Spleen (tissue), 11 donors: Measurements from ENCODE around the gene MSANTD2. TPM values are rescaled to one million over a fixed set of nuclear protein-coding genes. Genes with fewer than 3 reads are reported as not detected.

ENCODE experiments used
- DNase-seq: peaks from one replicate; pipeline ENCODE4 v3.0.0-alpha.2; 2020
- H3K27ac ChIP-seq, 8 donors: fragments of 200-600 bp; sonication (generic) in 7 of 8; 1 replicate in 4 of 8; 2 replicates in 4 of 8; pipeline versions ENCODE4 v1.5.0 to v1.8.0; 2016 to 2021; ENCODE audit warnings: inconsistent platforms in 4 of 8, mild to moderate bottlenecking in 4 of 8, moderate library complexity in 1 of 8
- H3K27me3 ChIP-seq, 7 donors: fragments of 200-600 bp; sonication (generic) in 6 of 7; replicated peaks in 1 of 7; 1 replicate in 4 of 7; 2 replicates in 3 of 7; pipeline versions ENCODE4 v1.5.0 to v1.8.0; 2016 to 2021; ENCODE audit warnings: inconsistent platforms in 3 of 7, mild to moderate bottlenecking in 1 of 7
- H3K36me3 ChIP-seq, 6 donors: fragments of 200-600 bp; sonication (generic) in 5 of 6; 1 replicate in 4 of 6; 2 replicates in 2 of 6; pipeline versions ENCODE4 v1.5.0 to v1.8.0; 2016 to 2021; ENCODE audit warnings: inconsistent platforms in 2 of 6
- H3K4me1 ChIP-seq, 6 donors: fragments of 200-600 bp; sonication (generic) in 5 of 6; 1 replicate in 3 of 6; 2 replicates in 3 of 6; pipeline versions ENCODE4 v1.5.0 to v1.8.0; 2016 to 2021; ENCODE audit warnings: inconsistent platforms in 3 of 6
- H3K4me3 ChIP-seq, 8 donors: fragments of 200-600 bp; sonication (generic) in 7 of 8; 1 replicate in 4 of 8; 2 replicates in 4 of 8; pipeline versions ENCODE4 v1.5.0 to v1.8.0; 2016 to 2021; ENCODE audit warnings: inconsistent platforms in 4 of 8, mild to moderate bottlenecking in 4 of 8, moderate library complexity in 2 of 8
- H3K9me3 ChIP-seq, 8 donors: fragments of 200-600 bp; sonication (generic) in 7 of 8; 1 replicate in 4 of 8; 2 replicates in 4 of 8; pipeline versions ENCODE4 v1.5.0 to v1.8.0; 2016 to 2021; ENCODE audit warnings: inconsistent platforms in 4 of 8
- CTCF ChIP-seq, 11 experiments: fragments of 200-600 bp in 7 of 11; fragments of 450-650 bp in 4 of 11; sonication (generic) in 4 of 11; IDR thresholded peaks in 8 of 11; conservative IDR thresholded peaks in 3 of 11; 1 replicate in 7 of 11; 2 replicates in 4 of 11; pipeline versions ENCODE4 v1.4.0 to v1.8.0; 2016 to 2021; ENCODE audit warnings: antibody characterized with exemption in 11 of 11, inconsistent platforms in 4 of 11, mild to moderate bottlenecking in 1 of 11
- POLR2A ChIP-seq, 3 donors: fragments of 450-650 bp; IDR thresholded peaks; one replicate each; pipeline ENCODE4 v1.5.1; 2017; ENCODE audit warnings: antibody characterized with exemption in 3 of 3, mild to moderate bottlenecking in 1 of 3
- POLR2AphosphoS5 ChIP-seq, 3 donors: sonication (generic); formaldehyde crosslinking; IDR thresholded peaks; one replicate each; pipeline ENCODE4 v1.5.1; 2017; ENCODE audit warnings: antibody characterized with exemption in 3 of 3
- WGBS, 5 donors: extraction: QIAGEN DNeasy Blood & Tissue Kit in 3 of 5; methylation state at CpG; one replicate each; pipeline versions ENCODE4 v1.1.5 to v1.1.7; 2013 to 2018; 5-methylcytosine and 5-hydroxymethylcytosine counted together
- intact Hi-C: fragments of 100-400 bp; cut with DNase I; formaldehyde crosslinking; loops from one replicate; pipeline ENCODE4 v1.15.0; 2023; ENCODE audit warnings: low total_unique reads
- polyA plus RNA-seq, 3 donors: library from polyadenylated mRNA; stranded (reverse); fragments of 200-250 nt; gene quantifications; one replicate each; pipeline ENCODE4 v1.2.1, GENCODE V29; 2013
- total RNA-seq, 7 donors: library from RNA; depleted of rRNA in 3 of 7; stranded (reverse); fragments of >200 nt in 3 of 7; fragmentation: NEBNext Ultra II Directional in 4 of 7; extraction: Animal tissue kit (Norgen Biotek cat#: 25700) in 4 of 7; gene quantifications; one replicate each; pipeline versions ENCODE4 v1.1.0 to v1.2.1, GENCODE V29; 2016 to 2021
- donor health status: healthy with polysubstance abuse.
- donor health status: DM: no; HTN: no; CAD: no; lungs with moderate emphysema.
- donor health status: DM: no; HTN: no; CAD: no.
- donor health status: Bipolar disorder and iron deficiency.
- donor health status: healthy.
- donor health status: DM: no; HTN: no; CAD: no.
- donor health status: DM: yes; HTN: yes; CAD: no.

The MSANTD2 gene
- total and polyA plus RNA-seq, 10 donors = 9.5 to 25.8 (median 18.8) TPM

GRCh38 chr11:124830749-124831148 lies 30.5 kb upstream of the MSANTD2 start:
- no peak for DNase-seq
- TF ChIP-seq POLR2A (IDR thresholded peaks at IDR 0.05) (no peak), POLR2AphosphoS5 (IDR thresholded peaks at IDR 0.05) (no peak), CTCF (IDR thresholded peaks at IDR 0.05 in 8 of 11, conservative IDR thresholded peaks at IDR 0.05 in 3 of 11) (no peak)
- no peaks in the 10 kb centered on the region for H3K9me3 ChIP-seq
- H3K27me3 ChIP-seq = peaks cover 0 to 30% (median 0%) of the 10 kb centered on the region in 7 donors
- no peaks in the 10 kb centered on the region for H3K4me1 ChIP-seq
- no peak overlapping the region for H3K27ac ChIP-seq
- intact Hi-C loops = no loop called here
- 74 to 92% (median 80%) methylated on average over 3 of the region's 3 CpGs for WGBS, 5 donors
- H3K36me3 ChIP-seq = no peaks in the 10 kb centered on the region
- H3K4me3 ChIP-seq = no peak overlapping the region

GRCh38 chr11:124829986-124830385 lies 29.8 kb upstream of the MSANTD2 start:
- DNase-seq = no peak
- Histone ChIP-seq H3K9me3 (no peaks in the 10 kb centered on the region), H3K27me3 (peaks cover 0 to 29% (median 0%) of the 10 kb centered on the region in 7 donors), H3K4me1 (no peaks in the 10 kb centered on the region), H3K27ac (no peak overlapping the region), H3K4me3 (no peak overlapping the region), H3K36me3 (no peaks in the 10 kb centered on the region)
- 81 to 94% (median 88%) methylated on average over 3 of the region's 3 CpGs for WGBS, 5 donors
- intact Hi-C loops = no loop called here
- TF ChIP-seq POLR2A (IDR thresholded peaks at IDR 0.05) = no peak
- no peak for TF ChIP-seq POLR2AphosphoS5 (IDR thresholded peaks at IDR 0.05)
- TF ChIP-seq CTCF (IDR thresholded peaks at IDR 0.05 in 8 of 11, conservative IDR thresholded peaks at IDR 0.05 in 3 of 11) = no peak

DNA sequence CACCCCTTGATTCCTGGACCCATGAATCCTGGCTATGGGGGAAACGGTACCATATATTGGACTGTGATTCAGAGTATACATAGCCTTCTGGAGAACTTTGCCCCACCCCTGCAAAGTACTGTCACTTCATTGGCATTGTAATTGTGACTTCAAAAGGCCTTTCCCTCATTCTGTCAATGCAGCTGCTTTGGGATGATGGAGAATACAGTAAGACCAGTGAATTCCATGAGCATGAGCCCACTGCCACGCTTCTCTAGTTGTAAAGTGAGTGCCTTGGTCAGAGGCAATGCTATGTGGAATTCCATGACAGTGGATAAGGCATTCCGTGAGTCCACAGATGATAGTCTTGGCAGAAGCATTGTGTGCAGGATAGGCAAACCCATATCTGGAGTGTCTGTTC lies 25.7 kb upstream of the MSANTD2 start:
- no peak for TF ChIP-seq POLR2A (IDR thresholded peaks at IDR 0.05)
- TF ChIP-seq POLR2AphosphoS5 (IDR thresholded peaks at IDR 0.05) = no peak
- no peak for TF ChIP-seq CTCF (IDR thresholded peaks at IDR 0.05 in 8 of 11, conservative IDR thresholded peaks at IDR 0.05 in 3 of 11)
- Histone ChIP-seq H3K36me3 (no peaks in the 10 kb centered on the region), H3K27me3 (peaks cover 0 to 43% (median 0%) of the 10 kb centered on the region in 7 donors), H3K27ac (no peak overlapping the region), H3K4me3 (no peak overlapping the region), H3K4me1 (no peaks in the 10 kb centered on the region), H3K9me3 (no peaks in the 10 kb centered on the region)
- intact Hi-C loops = no loop called here
- DNase-seq = no peak
- 51 to 83% (median 74%) methylated on average over 3 of the region's 3 CpGs for WGBS, 5 donors

DNA sequence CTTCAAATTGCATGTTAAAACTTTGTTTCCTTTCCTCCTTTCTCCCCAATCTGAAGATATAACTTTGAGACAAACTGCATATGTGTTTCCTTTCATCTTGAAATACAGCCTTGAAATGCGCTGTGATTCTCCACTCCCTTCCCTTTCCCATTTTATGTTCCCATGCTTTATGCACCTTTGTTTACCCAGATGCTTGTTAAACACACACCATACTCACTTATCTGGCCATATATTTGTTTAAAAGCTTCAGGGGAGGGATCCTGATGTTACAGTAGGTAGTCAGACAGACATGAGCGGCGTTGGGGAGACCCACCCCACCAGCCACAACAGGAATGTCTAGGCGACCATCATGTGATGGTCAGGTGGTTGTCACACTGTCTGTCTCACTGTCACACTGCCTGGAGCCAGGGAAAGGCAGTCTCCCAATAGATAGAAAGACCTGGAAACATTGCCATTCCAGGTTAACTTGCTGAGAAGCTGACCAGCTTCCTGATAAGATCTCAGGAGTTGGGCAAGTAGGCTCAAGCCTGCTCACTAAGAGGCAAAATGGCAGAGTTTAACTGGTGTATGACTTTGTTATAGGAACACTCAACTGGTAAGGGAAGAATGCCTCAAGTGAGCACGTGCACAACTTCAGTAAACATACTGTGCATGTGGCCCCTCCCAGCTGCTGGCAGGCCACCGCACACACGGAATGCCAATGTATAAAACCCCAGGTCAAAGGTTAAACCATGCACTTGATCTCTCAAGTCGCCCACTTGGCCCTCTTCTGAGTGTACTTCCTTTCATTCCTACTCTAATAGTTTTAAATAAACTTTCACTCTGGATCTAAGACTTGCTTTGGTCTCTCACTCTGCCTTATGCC lies 23.5 kb upstream of the MSANTD2 start:
- 63 to 80% (median 73%) methylated on average over 8 of the region's 8 CpGs for WGBS, 5 donors
- Histone ChIP-seq H3K4me1 (no peaks in the 10 kb centered on the region), H3K27ac (no peak overlapping the region)

More for the DNA sequence above, 23.5 kb upstream of the MSANTD2 start:
- intact Hi-C loops = no loop called here
- Histone ChIP-seq H3K27me3 (peaks cover 0 to 51% (median 0%) of the 10 kb centered on the region in 7 donors), H3K36me3 (no peaks in the 10 kb centered on the region), H3K9me3 (no peaks in the 10 kb centered on the region), H3K4me3 (no peak overlapping the region)
- no peak for DNase-seq
- TF ChIP-seq CTCF (IDR thresholded peaks at IDR 0.05 in 8 of 11, conservative IDR thresholded peaks at IDR 0.05 in 3 of 11) = no peak
- TF ChIP-seq POLR2AphosphoS5 (IDR thresholded peaks at IDR 0.05) = no peak
- TF ChIP-seq POLR2A (IDR thresholded peaks at IDR 0.05) = no peak
